Measurements from ENCODE around the gene KRT82. TPM values are rescaled to one million over a fixed set of nuclear protein-coding genes. Genes with fewer than 3 reads are reported as not detected.

KRT82 gene
- total and polyA plus RNA-seq, 7 experiments from 2014 or later: not detected

DNA sequence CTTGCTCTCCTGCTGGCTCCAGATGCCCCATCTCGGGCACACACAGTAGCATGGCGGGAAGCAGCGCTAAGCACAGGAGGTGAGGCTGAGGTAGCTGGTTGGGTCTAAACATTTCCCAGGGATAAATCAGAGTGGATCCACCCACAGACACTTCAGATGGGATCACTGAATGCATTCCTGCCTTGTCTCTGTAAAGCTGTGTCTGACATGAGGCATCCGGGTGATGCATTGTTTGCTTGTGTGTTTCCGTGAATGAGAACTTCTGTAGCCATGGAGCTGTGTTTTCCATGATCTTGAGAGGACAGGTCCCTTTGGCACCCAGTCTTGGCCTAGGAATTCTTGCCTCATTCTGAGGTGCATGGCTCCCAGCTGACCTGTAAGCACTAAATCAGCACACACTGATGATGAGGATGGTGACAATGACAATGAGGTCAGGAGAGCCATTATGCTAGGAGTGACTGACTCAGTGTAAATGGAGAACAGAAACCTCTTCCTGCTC lies 34.7 kb upstream of the KRT82 start:
- ATAC-seq: no peak
- Mint-ChIP-seq H3K4me1 (no peaks in the 10 kb centered on the region), H3K36me3 (no peaks in the 10 kb centered on the region), H3K9me3 (no peaks in the 10 kb centered on the region), H3K27ac (no peak overlapping the region), H3K4me3 (no peak overlapping the region), H3K27me3 (peaks cover 14 to 38% (median 30%) of the 10 kb centered on the region in 5 donors)
- CTCF ChIA-PET: interaction anchor here (0.6 kb wide), 1 partner anchor 27 kb away, joined by 3 read pairs; no protein-coding TSS in a partner anchor
- POLR2A ChIA-PET: no interaction called here
- no peak for DNase-seq
- H3K4me1 ChIP-seq (ENCODE audit: control insufficient read depth in 2 of 2, insufficient read depth in 2 of 2, low read length in 2 of 2): no peaks in the 10 kb centered on the region
- no peaks in the 10 kb centered on the region for H3K27me3 ChIP-seq (ENCODE audit: control insufficient read depth in 2 of 2, insufficient read depth in 2 of 2, low read length in 2 of 2)
- no peak overlapping the region for H3K27ac ChIP-seq (ENCODE audit: low read depth, low read length)
- intact Hi-C loops (cut with micrococcal nuclease): no loop called here
- no peak overlapping the region for H3K4me3 ChIP-seq (ENCODE audit: low read length)
- H3K36me3 ChIP-seq (ENCODE audit: control insufficient read depth in 2 of 3, insufficient read depth in 3 of 3, low read length in 3 of 3): no peaks in the 10 kb centered on the region
- no peaks in the 10 kb centered on the region for H3K9me3 ChIP-seq (ENCODE audit: control insufficient read depth in 2 of 3, low read length in 3 of 3)

DNA sequence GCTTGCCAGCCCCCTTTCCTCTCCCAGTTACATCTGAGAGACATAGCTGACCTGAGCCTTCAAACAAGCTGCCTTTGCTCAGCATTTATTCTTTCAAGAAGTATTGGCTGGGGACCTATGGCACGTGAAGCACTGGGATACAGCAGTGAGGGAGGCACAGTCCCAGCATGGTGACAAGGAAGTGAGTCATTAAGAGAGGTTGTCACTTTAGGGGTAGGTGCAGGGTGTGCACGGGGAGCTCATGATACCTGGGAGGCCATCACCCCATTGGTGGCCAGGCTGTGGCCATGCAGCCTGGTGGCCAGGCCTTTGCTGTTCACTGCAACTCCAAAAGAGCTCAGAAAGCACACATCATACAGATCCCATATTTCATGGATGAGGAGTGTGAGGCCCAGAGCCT lies 33.7 kb upstream of the KRT82 start:
- no peaks in the 10 kb centered on the region for H3K36me3 Mint-ChIP-seq
- CTCF ChIA-PET: no interaction called here

DNA sequence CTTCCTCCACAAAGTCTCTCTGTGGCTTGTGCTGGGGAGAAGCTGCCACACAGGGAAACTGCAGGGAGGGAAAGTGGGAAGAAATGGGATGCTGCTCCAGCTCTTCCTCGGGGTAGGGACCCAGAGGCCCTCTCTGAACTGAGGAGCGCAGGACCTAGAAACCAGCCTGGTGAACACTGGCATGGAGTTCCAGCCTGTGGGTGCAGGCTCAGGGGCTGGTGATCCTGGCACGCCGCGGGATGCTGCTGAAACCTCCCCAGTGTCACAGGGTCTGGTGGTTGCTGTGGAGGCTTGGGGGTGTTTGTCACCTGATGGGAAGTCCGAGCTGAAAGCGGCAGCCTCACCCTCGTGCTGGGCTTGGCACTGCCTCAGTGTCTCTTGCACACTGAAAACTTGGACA lies 33.3 kb upstream of the KRT82 start:
- Histone ChIP-seq H3K4me3 (ENCODE audit: low read length) (no peak overlapping the region), H3K27ac (ENCODE audit: low read depth, low read length) (no peak overlapping the region), H3K4me1 (ENCODE audit: control insufficient read depth in 2 of 2, insufficient read depth in 2 of 2, low read length in 2 of 2) (no peaks in the 10 kb centered on the region), H3K36me3 (ENCODE audit: control insufficient read depth in 2 of 3, insufficient read depth in 3 of 3, low read length in 3 of 3) (no peaks in the 10 kb centered on the region), H3K9me3 (ENCODE audit: control insufficient read depth in 2 of 3, low read length in 3 of 3) (no peaks in the 10 kb centered on the region), H3K27me3 (ENCODE audit: control insufficient read depth in 2 of 2, insufficient read depth in 2 of 2, low read length in 2 of 2) (no peaks in the 10 kb centered on the region)
- no peak for ATAC-seq
- no peak overlapping the region for H3K27ac Mint-ChIP-seq
- no peak for DNase-seq
- H3K4me1 Mint-ChIP-seq: no peaks in the 10 kb centered on the region
- H3K4me3 Mint-ChIP-seq: no peak overlapping the region
- intact Hi-C loops (cut with micrococcal nuclease): no loop called here
- POLR2A ChIA-PET: no interaction called here
- H3K36me3 Mint-ChIP-seq: no peaks in the 10 kb centered on the region
- H3K9me3 Mint-ChIP-seq: no peaks in the 10 kb centered on the region
- CTCF ChIA-PET: no interaction called here
- peaks cover 14 to 45% (median 32%) of the 10 kb centered on the region in 5 donors for H3K27me3 Mint-ChIP-seq

More for the DNA sequence above, 33.7 kb upstream of the KRT82 start:
- ATAC-seq (no peak), DNase-seq (no peak)
- Mint-ChIP-seq H3K27me3 (peaks cover 14 to 41% (median 34%) of the 10 kb centered on the region in 5 donors), H3K4me1 (no peaks in the 10 kb centered on the region), H3K27ac (no peak overlapping the region), H3K4me3 (no peak overlapping the region), H3K9me3 (no peaks in the 10 kb centered on the region)
- H3K4me3 ChIP-seq (ENCODE audit: low read length): no peak overlapping the region
- no peak overlapping the region for H3K27ac ChIP-seq (ENCODE audit: low read depth, low read length)
- no peaks in the 10 kb centered on the region for H3K4me1 ChIP-seq (ENCODE audit: control insufficient read depth in 2 of 2, insufficient read depth in 2 of 2, low read length in 2 of 2)
- H3K36me3 ChIP-seq (ENCODE audit: control insufficient read depth in 2 of 3, insufficient read depth in 3 of 3, low read length in 3 of 3): no peaks in the 10 kb centered on the region
- POLR2A ChIA-PET: no interaction called here
- H3K27me3 ChIP-seq (ENCODE audit: control insufficient read depth in 2 of 2, insufficient read depth in 2 of 2, low read length in 2 of 2): no peaks in the 10 kb centered on the region
- intact Hi-C loops (cut with micrococcal nuclease): no loop called here
- no peaks in the 10 kb centered on the region for H3K9me3 ChIP-seq (ENCODE audit: control insufficient read depth in 2 of 3, low read length in 3 of 3)

DNA sequence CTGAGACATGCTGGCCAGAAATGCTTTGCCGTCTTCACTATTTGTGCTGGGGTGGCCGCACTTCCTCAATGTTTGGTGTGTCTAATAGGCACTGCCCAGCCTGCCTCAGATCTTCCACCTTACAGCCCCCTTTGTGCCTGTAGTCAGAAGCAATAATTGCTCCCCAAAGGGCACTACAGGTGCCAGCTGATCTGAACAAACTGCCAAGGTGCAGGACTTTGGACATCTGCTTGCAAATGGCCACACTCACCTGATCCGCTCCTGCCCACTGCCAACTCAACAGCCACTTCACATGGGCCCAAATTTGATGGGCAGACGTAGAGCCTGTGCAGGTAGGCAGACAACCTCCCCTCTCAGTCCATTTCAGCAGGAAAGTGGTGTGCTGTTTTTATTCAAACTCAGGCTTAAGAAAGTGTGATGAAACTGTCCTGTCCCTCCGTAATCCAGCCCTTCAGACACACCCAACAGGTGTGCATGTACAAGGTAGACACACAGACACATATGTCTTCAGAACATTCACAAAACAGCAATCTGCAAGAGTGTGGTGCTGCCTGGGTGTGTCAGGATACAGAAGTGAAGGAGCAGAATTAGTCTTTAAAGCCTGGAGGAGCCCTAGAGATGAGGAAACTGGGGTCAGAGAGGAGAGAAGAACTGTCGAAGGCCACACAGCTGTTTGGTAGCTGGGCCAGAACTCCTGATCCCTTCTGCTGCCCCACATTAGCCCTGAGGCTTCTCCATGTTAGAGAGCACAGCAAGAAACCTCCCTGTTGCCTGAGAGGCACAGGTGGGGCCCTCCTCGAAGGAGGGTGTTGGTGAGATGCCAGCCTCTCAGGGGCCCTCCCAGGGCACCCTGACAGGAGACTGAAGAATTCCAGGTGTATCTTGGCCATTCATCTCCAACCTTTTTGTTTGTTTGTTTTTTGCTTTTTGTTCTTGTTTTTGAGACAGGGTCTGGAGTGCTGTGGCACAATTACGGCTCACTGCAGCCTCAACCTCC lies 32.5 kb upstream of the KRT82 start:
- no peaks in the 10 kb centered on the region for H3K27me3 ChIP-seq (ENCODE audit: control insufficient read depth in 2 of 2, insufficient read depth in 2 of 2, low read length in 2 of 2)
- DNase-seq: no peak
- ATAC-seq: no peak
- Mint-ChIP-seq H3K27ac (no peak overlapping the region), H3K27me3 (peaks cover 14 to 44% (median 28%) of the 10 kb centered on the region in 5 donors), H3K9me3 (no peaks in the 10 kb centered on the region), H3K36me3 (no peaks in the 10 kb centered on the region), H3K4me1 (no peaks in the 10 kb centered on the region), H3K4me3 (no peak overlapping the region)
- ChIA-PET POLR2A (no interaction called here), CTCF (no interaction called here)
- H3K9me3 ChIP-seq (ENCODE audit: control insufficient read depth in 2 of 3, low read length in 3 of 3): no peaks in the 10 kb centered on the region
- no peaks in the 10 kb centered on the region for H3K4me1 ChIP-seq (ENCODE audit: control insufficient read depth in 2 of 2, insufficient read depth in 2 of 2, low read length in 2 of 2)
- H3K27ac ChIP-seq (ENCODE audit: low read depth, low read length): no peak overlapping the region
- H3K4me3 ChIP-seq (ENCODE audit: low read length): no peak overlapping the region
- no peaks in the 10 kb centered on the region for H3K36me3 ChIP-seq (ENCODE audit: control insufficient read depth in 2 of 3, insufficient read depth in 3 of 3, low read length in 3 of 3)
- intact Hi-C loops (cut with micrococcal nuclease): no loop called here

DNA sequence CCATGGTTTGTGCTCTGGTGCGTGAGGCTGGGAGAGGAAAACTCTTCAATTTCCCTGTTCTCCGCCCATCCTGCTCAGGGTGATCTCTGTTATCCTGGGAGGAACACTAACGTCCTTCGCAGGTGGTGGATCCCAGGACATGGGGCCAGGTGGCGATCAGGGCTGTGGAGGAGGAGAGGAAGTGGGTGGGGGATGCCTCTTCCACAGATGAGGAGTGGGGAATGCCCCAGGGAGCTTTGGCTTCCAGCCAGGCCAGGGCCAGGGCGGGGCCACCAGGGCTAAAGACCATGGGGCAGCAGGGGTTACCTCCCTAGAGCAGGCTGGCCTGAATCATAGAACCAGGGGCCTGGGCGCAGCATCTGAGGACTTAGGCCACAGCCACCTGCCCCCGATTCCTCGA lies 31.4 kb upstream of the KRT82 start:
- no peaks in the 10 kb centered on the region for H3K36me3 Mint-ChIP-seq
- Histone ChIP-seq H3K4me1 (ENCODE audit: control insufficient read depth in 2 of 2, insufficient read depth in 2 of 2, low read length in 2 of 2) (no peaks in the 10 kb centered on the region), H3K27ac (ENCODE audit: low read depth, low read length) (no peak overlapping the region), H3K9me3 (ENCODE audit: control insufficient read depth in 2 of 3, low read length in 3 of 3) (no peaks in the 10 kb centered on the region), H3K4me3 (ENCODE audit: low read length) (no peak overlapping the region), H3K27me3 (ENCODE audit: control insufficient read depth in 2 of 2, insufficient read depth in 2 of 2, low read length in 2 of 2) (no peaks in the 10 kb centered on the region), H3K36me3 (ENCODE audit: control insufficient read depth in 2 of 3, insufficient read depth in 3 of 3, low read length in 3 of 3) (no peaks in the 10 kb centered on the region)
- H3K4me3 Mint-ChIP-seq: no peak overlapping the region
- peaks cover 18 to 41% (median 26%) of the 10 kb centered on the region in 5 donors for H3K27me3 Mint-ChIP-seq
- ChIA-PET POLR2A (no interaction called here), CTCF (no interaction called here)
- intact Hi-C loops (cut with micrococcal nuclease): no loop called here
- DNase-seq (no peak), ATAC-seq (no peak)
- no peaks in the 10 kb centered on the region for H3K4me1 Mint-ChIP-seq
- no peak overlapping the region for H3K27ac Mint-ChIP-seq
- H3K9me3 Mint-ChIP-seq: no peaks in the 10 kb centered on the region

DNA sequence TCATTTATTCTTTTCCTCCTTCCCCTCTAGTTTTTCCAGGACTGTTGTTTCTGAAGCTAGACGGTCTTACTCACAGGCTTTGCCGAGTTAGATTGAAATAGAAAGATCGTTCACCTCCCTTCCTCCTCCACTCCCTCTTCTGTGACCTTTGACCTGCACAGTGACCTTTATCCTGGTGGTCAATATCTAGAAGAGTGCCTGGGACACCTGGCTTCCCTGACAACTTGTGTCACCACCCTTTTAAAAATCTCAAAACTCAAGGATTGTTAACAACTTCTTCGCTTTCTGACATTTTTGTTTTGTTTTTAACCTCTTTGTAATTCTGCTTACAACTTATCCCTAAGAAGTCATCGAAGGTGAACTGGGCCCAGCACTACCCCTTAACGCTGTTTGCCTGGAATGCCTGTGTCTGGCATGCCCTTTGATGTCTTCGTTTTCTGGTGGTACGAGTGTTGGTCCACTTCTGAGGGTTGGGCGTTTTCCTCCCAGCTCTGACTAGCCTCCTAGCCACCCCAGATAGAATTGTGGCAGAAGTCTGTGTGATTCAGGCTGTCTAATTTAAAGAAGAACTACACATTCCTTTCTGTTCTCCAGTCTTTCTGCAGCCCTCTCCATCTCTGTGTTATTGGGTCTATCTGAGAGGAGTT lies 30.8 kb upstream of the KRT82 start:
- CTCF ChIA-PET: no interaction called here
- POLR2A ChIA-PET: no interaction called here
- no peak overlapping the region for H3K27ac ChIP-seq (ENCODE audit: low read depth, low read length)

More for the DNA sequence above, 30.8 kb upstream of the KRT82 start:
- H3K4me3 ChIP-seq (ENCODE audit: low read length): no peak overlapping the region
- no peaks in the 10 kb centered on the region for H3K9me3 Mint-ChIP-seq
- ATAC-seq: no peak
- no peaks in the 10 kb centered on the region for H3K36me3 ChIP-seq (ENCODE audit: control insufficient read depth in 2 of 3, insufficient read depth in 3 of 3, low read length in 3 of 3)
- peaks cover 13 to 41% (median 21%) of the 10 kb centered on the region in 5 donors for H3K27me3 Mint-ChIP-seq
- no peaks in the 10 kb centered on the region for H3K9me3 ChIP-seq (ENCODE audit: control insufficient read depth in 2 of 3, low read length in 3 of 3)
- intact Hi-C loops (cut with micrococcal nuclease): no loop called here
- DNase-seq: no peak
- no peaks in the 10 kb centered on the region for H3K27me3 ChIP-seq (ENCODE audit: control insufficient read depth in 2 of 2, insufficient read depth in 2 of 2, low read length in 2 of 2)
- H3K27ac Mint-ChIP-seq: no peak overlapping the region
- no peaks in the 10 kb centered on the region for H3K36me3 Mint-ChIP-seq
- H3K4me1 Mint-ChIP-seq: no peaks in the 10 kb centered on the region
- H3K4me3 Mint-ChIP-seq: no peak overlapping the region
- no peaks in the 10 kb centered on the region for H3K4me1 ChIP-seq (ENCODE audit: control insufficient read depth in 2 of 2, insufficient read depth in 2 of 2, low read length in 2 of 2)
